Pulmonary artery endothelial cell (primary cell): ENCODE data around the gene KCTD14. TPM values are rescaled to one million over a fixed set of nuclear protein-coding genes. Genes with fewer than 3 reads are reported as not detected.
"Not testable (repeated sequence)": the region's sequence is repeated elsewhere in the genome, so short reads cannot be mapped to it uniquely, and the experiment has no call there.

ENCODE experiments used
- DNase-seq: peaks from one replicate; pipeline ENCODE4 v3.0.0-alpha.2; 2011; ENCODE audit warnings: low read depth, low spot score
- total RNA-seq: library from RNA; depleted of rRNA; stranded (reverse); fragments of >200 nt; gene quantifications from 2 replicates; pipeline ENCODE4 v1.2.3, GENCODE V29; 2014

KCTD14 gene
- total RNA-seq, result 0.20 and 2.0 TPM in 2 replicates

GRCh38 chr11:78022397-78023396, at the start of gene KCTD14:
Gene KCTD14 (minus strand): TSS chr11:78023276. CDS start chr11:78023249, 27 bp downstream.
- DNase-seq, result no peak

- no peak for DNase-seq
Measured at GRCh38 chr11:78072455-78072854, 49.4 kb upstream of the KCTD14 start.

GRCh38 chr11:78071717-78072116, 48.6 kb upstream of the KCTD14 start:
- no peak for DNase-seq

- DNase-seq, result no peak
Measured at GRCh38 chr11:78070621-78071020, 47.5 kb upstream of the KCTD14 start.

GRCh38 chr11:78069465-78069864, 46.4 kb upstream of the KCTD14 start:
- no peak for DNase-seq

GRCh38 chr11:78067704-78068103, 44.6 kb upstream of the KCTD14 start:
- no peak for DNase-seq

- DNase-seq, result no peak
Measured at GRCh38 chr11:78066471-78066870, 43.4 kb upstream of the KCTD14 start.

GRCh38 chr11:78065203-78065602, 42.1 kb upstream of the KCTD14 start:
- DNase-seq, result no peak

- DNase-seq, result no peak
Measured at GRCh38 chr11:78063440-78064181, 40.5 kb upstream of the KCTD14 start, which contains the start of gene THRSP. Gene THRSP (plus strand): TSS chr11:78063861. CDS start chr11:78063882, 21 bp downstream.

- no peak for DNase-seq
Measured at GRCh38 chr11:78062671-78063070, 39.6 kb upstream of the KCTD14 start.

GRCh38 chr11:78061921-78062311, 38.8 kb upstream of the KCTD14 start:
- DNase-seq, result no peak

GRCh38 chr11:78061088-78061920, 38.2 kb upstream of the KCTD14 start:
- no peak for DNase-seq

GRCh38 chr11:78060533-78060932, 37.5 kb upstream of the KCTD14 start:
- DNase-seq, result no peak

- DNase-seq, result not testable (repeated sequence)
Measured at GRCh38 chr11:78059749-78060328, 36.8 kb upstream of the KCTD14 start.

- DNase-seq, result no peak
Measured at GRCh38 chr11:78057462-78058055, 34.5 kb upstream of the KCTD14 start.

GRCh38 chr11:78056093-78056492, 33.0 kb upstream of the KCTD14 start:
- no peak for DNase-seq

GRCh38 chr11:78054971-78055370, 31.9 kb upstream of the KCTD14 start:
- DNase-seq, result no peak

GRCh38 chr11:78050964-78051831, 28.1 kb upstream of the KCTD14 start:
- no peak for DNase-seq

GRCh38 chr11:78049348-78049747, 26.3 kb upstream of the KCTD14 start:
- DNase-seq, result no peak

- no peak for DNase-seq
Measured at GRCh38 chr11:78048561-78048960, 25.5 kb upstream of the KCTD14 start.
